ENCODE data around the gene BICD2.
A peak's percentile ranks its signal among the peaks of the same experiment; 100 is the strongest.

Gene BICD2

GRCh38 chr9:92735636-92736562 is 28.7 kb downstream of the BICD2 start:
- DNase-seq (ENCODE audit: low read depth): no peak
- no peak overlapping the region for H3K4me3 ChIP-seq (ENCODE audit: low read depth, low read length)
- TF ChIP-seq CTCF (IDR thresholded peaks at IDR 0.05; ENCODE audit: insufficient read depth, low read depth, low read length, missing control alignments): no peak

- no peak for DNase-seq (ENCODE audit: low read depth)
- no peak overlapping the region for H3K4me3 ChIP-seq (ENCODE audit: low read depth, low read length)
- no peak for TF ChIP-seq CTCF (IDR thresholded peaks at IDR 0.05; ENCODE audit: insufficient read depth, low read depth, low read length, missing control alignments)
Observed at GRCh38 chr9:92734931-92735635, 29.6 kb downstream of the BICD2 start.

- TF ChIP-seq CTCF (IDR thresholded peaks at IDR 0.05; ENCODE audit: insufficient read depth, low read depth, low read length, missing control alignments): no peak
- no peak overlapping the region for H3K4me3 ChIP-seq (ENCODE audit: low read depth, low read length)
- no peak for DNase-seq (ENCODE audit: low read depth)
Observed at GRCh38 chr9:92730897-92731296, 33.7 kb downstream of the BICD2 start.

- TF ChIP-seq CTCF (IDR thresholded peaks at IDR 0.05; ENCODE audit: insufficient read depth, low read depth, low read length, missing control alignments): no peak
- no peak overlapping the region for H3K4me3 ChIP-seq (ENCODE audit: low read depth, low read length)
- DNase-seq (ENCODE audit: low read depth): no peak
Observed at GRCh38 chr9:92729735-92730155, 34.9 kb downstream of the BICD2 start.

- DNase-seq (ENCODE audit: low read depth): peak; percentile 69
- no peak overlapping the region for H3K4me3 ChIP-seq (ENCODE audit: low read depth, low read length)
- peak; percentile 71 for TF ChIP-seq CTCF (IDR thresholded peaks at IDR 0.05; ENCODE audit: insufficient read depth, low read depth, low read length, missing control alignments)
Observed at GRCh38 chr9:92728831-92729734, 35.5 kb downstream of the BICD2 start.

Measured in GM12865 (cell line).